Smooth muscle cell (in vitro differentiated cells): ENCODE results near the gene POLDIP3. TPM values are rescaled to one million over a fixed set of nuclear protein-coding genes. Genes with fewer than 3 reads are reported as not detected.
A peak's percentile ranks its signal among the peaks of the same experiment; 100 is the strongest.

Experiments used
- DNase-seq: peaks from one replicate; lab custom pipeline; 2025; ENCODE audit not compliant: unreplicated experiment; lab: John Stamatoyannopoulos, UW
- H2AFZ ChIP-seq: fragments of 200-600 bp; sonication (generic); 2 replicates; pipeline ENCODE4 v1.6.0; 2016; ENCODE audit warnings: antibody characterized with exemption, low read depth, mild to moderate bottlenecking
- H3F3A ChIP-seq: fragments of 200-600 bp; sonication (generic); 2 replicates; pipeline ENCODE4 v1.6.0; 2017; ENCODE audit warnings: antibody characterized with exemption, low read depth
- H3K27ac ChIP-seq: fragments of 200-600 bp; sonication (generic); 2 replicates; pipeline ENCODE4 v1.5.1; 2016; ENCODE audit warnings: low read depth, mild to moderate bottlenecking
- H3K27me3 ChIP-seq: fragments of 200-600 bp; sonication (generic); 2 replicates; pipeline ENCODE4 v1.6.1; 2016; ENCODE audit warnings: low read depth, mild to moderate bottlenecking
- H3K36me3 ChIP-seq: fragments of 200-600 bp; sonication (generic); 2 replicates; pipeline ENCODE4 v1.5.1; 2016; ENCODE audit warnings: low read depth
- H3K4me1 ChIP-seq: fragments of 200-600 bp; sonication (generic); 2 replicates; pipeline ENCODE4 v1.5.1; 2016; ENCODE audit warnings: low read depth
- H3K4me2 ChIP-seq: fragments of 200-600 bp; sonication (generic); 2 replicates; pipeline ENCODE4 v1.6.0; 2016; ENCODE audit warnings: mild to moderate bottlenecking
- H3K4me3 ChIP-seq: fragments of 200-600 bp; sonication (generic); 2 replicates; pipeline ENCODE4 v1.5.1; 2016; ENCODE audit warnings: mild to moderate bottlenecking
- H3K79me2 ChIP-seq: fragments of 200-600 bp; sonication (generic); 2 replicates; pipeline ENCODE4 v1.6.0; 2016; ENCODE audit warnings: low read depth, mild to moderate bottlenecking
- H3K9ac ChIP-seq: fragments of 200-600 bp; sonication (generic); 2 replicates; pipeline ENCODE4 v1.6.0; 2016; ENCODE audit warnings: low read depth
- H3K9me3 ChIP-seq: fragments of 200-600 bp; sonication (generic); replicated peaks from 2 replicates; pipeline ENCODE4 v1.5.1; 2016; ENCODE audit warnings: low read depth
- H4K20me1 ChIP-seq: fragments of 200-600 bp; sonication (generic); 2 replicates; pipeline ENCODE4 v1.6.0; 2016; ENCODE audit warnings: low read depth
- CTCF ChIP-seq: fragments of 200-600 bp; sonication (generic); IDR thresholded peaks from 2 replicates; pipeline ENCODE4 v1.5.1; 2017; ENCODE audit warnings: borderline replicate concordance, mild to moderate bottlenecking, antibody characterized with exemption; ENCODE audit not compliant: insufficient read depth, poor library complexity, severe bottlenecking
- WGBS: methylation state at CpG from one replicate; pipeline ENCODE4 v1.1.7; 2016; ENCODE audit warnings: low lambda C conversion rate; 5-methylcytosine and 5-hydroxymethylcytosine counted together
- polyA plus RNA-seq: library from polyadenylated mRNA; unstranded; fragments of >200 nt; fragmentation: Nextera tagmentation; extraction: Ambion mirVana; gene quantifications from 2 replicates; pipeline ENCODE4 v1.2.1, GENCODE V29; 2016
- total RNA-seq: library from RNA; depleted of rRNA; stranded (reverse); fragments of >200 nt; gene quantifications from 2 replicates; pipeline ENCODE4 v1.2.3, GENCODE V29; 2014

The POLDIP3 gene
- total and polyA plus RNA-seq, 2 experiments from 2014 or later, result 31.1 to 49.4 TPM

- Histone ChIP-seq H3K4me3 (no peak overlapping the region), H2AFZ (no peak overlapping the region), H3K27ac (peak overlapping the region; percentile 85), H3K9ac (no peak overlapping the region), H3K4me2 (peak overlapping the region; percentile 24), H3K79me2 (peaks cover 13% of the 10 kb centered on the region), H4K20me1 (peaks cover 60% of the 10 kb centered on the region), H3K27me3 (no peaks in the 10 kb centered on the region), H3K36me3 (peaks cover 18% of the 10 kb centered on the region), H3K4me1 (peaks cover 5% of the 10 kb centered on the region), H3K9me3 (no peaks in the 10 kb centered on the region), H3F3A (peaks cover 4% of the 10 kb centered on the region)
- 77% methylated on average over 11 of the region's 11 CpGs for WGBS
- DNase-seq, result no peak
- TF ChIP-seq CTCF, result no peak
Observed at GRCh38 chr22:42596863-42597530, 17.7 kb downstream of the POLDIP3 start.

GRCh38 chr22:42596336-42596735, 18.3 kb downstream of the POLDIP3 start:
- Histone ChIP-seq H3F3A (peaks cover 4% of the 10 kb centered on the region), H3K9ac (peak overlapping the region; percentile 12), H2AFZ (no peak overlapping the region), H3K27ac (peak overlapping the region; percentile 85), H3K4me2 (peak overlapping the region; percentile 24), H3K9me3 (no peaks in the 10 kb centered on the region), H3K79me2 (peaks cover 9% of the 10 kb centered on the region), H3K4me3 (no peak overlapping the region), H4K20me1 (peaks cover 54% of the 10 kb centered on the region), H3K36me3 (peaks cover 21% of the 10 kb centered on the region), H3K4me1 (peaks cover 5% of the 10 kb centered on the region), H3K27me3 (no peaks in the 10 kb centered on the region)
- no peak for DNase-seq
- 43% methylated on average over 5 of the region's 5 CpGs for WGBS
- TF ChIP-seq CTCF, result no peak

- H3K36me3 ChIP-seq, result peaks cover 24% of the 10 kb centered on the region
Observed at GRCh38 chr22:42595434-42595833, 19.2 kb downstream of the POLDIP3 start.

More at GRCh38 chr22:42595434-42595833, 19.2 kb downstream of the POLDIP3 start:
- no peaks in the 10 kb centered on the region for H3K9me3 ChIP-seq
- H3K79me2 ChIP-seq, result no peaks in the 10 kb centered on the region
- peak overlapping the region; percentile 59 for H3K4me2 ChIP-seq
- no peak overlapping the region for H3K9ac ChIP-seq
- H3K27ac ChIP-seq, result peak overlapping the region; percentile 85
- TF ChIP-seq CTCF, result no peak
- H3F3A ChIP-seq, result peaks cover 4% of the 10 kb centered on the region
- DNase-seq, result no peak
- H2AFZ ChIP-seq, result no peak overlapping the region
- no peaks in the 10 kb centered on the region for H3K27me3 ChIP-seq
- 15% methylated on average over 3 of the region's 3 CpGs for WGBS
- no peak overlapping the region for H3K4me3 ChIP-seq
- peaks cover 5% of the 10 kb centered on the region for H3K4me1 ChIP-seq
- H4K20me1 ChIP-seq, result peaks cover 48% of the 10 kb centered on the region
